ENCODE measurements around the gene PMM1.
"Not testable (repeated sequence)": the region's sequence is repeated elsewhere in the genome, so short reads cannot be mapped to it uniquely, and the experiment has no call there.

PMM1 gene

DNA sequence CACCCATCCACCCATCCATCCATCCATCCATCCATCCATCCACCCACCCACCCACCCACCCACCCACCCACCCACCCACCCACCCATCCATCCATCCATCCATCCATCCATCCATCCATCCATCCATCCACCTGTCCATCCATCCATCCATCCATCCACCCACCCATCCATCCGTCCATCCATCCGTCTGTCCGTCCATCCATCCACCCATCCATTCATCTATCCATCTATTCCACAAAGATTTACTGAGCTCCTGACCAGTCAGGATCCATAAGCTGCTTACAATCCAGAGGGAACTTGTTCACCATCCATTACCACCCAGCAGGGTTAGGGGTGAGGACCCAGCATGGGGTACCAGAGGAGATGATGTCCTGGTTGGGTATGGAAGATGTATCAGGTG is 17.3 kb downstream of the PMM1 start:
- DNase-seq; H3K18ac ChIP-seq (ENCODE audit: low read depth in 1 of 2, low read length in 2 of 2); H3K27me3 ChIP-seq (ENCODE audit: control insufficient read depth in 1 of 2, insufficient read depth in 1 of 2, low read length in 2 of 2); H3K23ac ChIP-seq (ENCODE audit: low read length in 2 of 2); H2BK120ac ChIP-seq (ENCODE audit: low read depth, low read length); H2BK5ac ChIP-seq (ENCODE audit: low read depth, low read length, poor library complexity, severe bottlenecking); H3K9me3 ChIP-seq (ENCODE audit: control insufficient read depth, low read length); H3K9ac ChIP-seq (ENCODE audit: low read length); H2AFZ ChIP-seq (ENCODE audit: low read depth, low read length); H2AK5ac ChIP-seq (ENCODE audit: low read length, severe bottlenecking); H2BK12ac ChIP-seq (ENCODE audit: low read length in 2 of 2); H4K91ac ChIP-seq (ENCODE audit: low read length); H4K8ac ChIP-seq (ENCODE audit: low read length); H3K79me1 ChIP-seq (replicated peaks; ENCODE audit: low read length, poor library complexity, severe bottlenecking); H3K27ac ChIP-seq (ENCODE audit: low read length, poor library complexity, severe bottlenecking); H3K14ac ChIP-seq (ENCODE audit: low read length in 2 of 2); H3K4me2 ChIP-seq (ENCODE audit: low read length, poor library complexity, severe bottlenecking); H3K4ac ChIP-seq (ENCODE audit: low read depth in 1 of 2, low read length in 2 of 2); H2BK15ac ChIP-seq (ENCODE audit: low read depth, poor library complexity, severe bottlenecking): not testable (repeated sequence)
- Histone ChIP-seq H3K4me3 (ENCODE audit: insufficient read depth in 1 of 2, low read depth in 1 of 2, low read length in 2 of 2) (peak overlapping the region in 1 of 2 experiments; percentile 3), H3K4me1 (ENCODE audit: control insufficient read depth, insufficient read depth, low read depth, low read length) (peaks cover 13% of the 10 kb centered on the region), H3K36me3 (ENCODE audit: control insufficient read depth in 1 of 2, insufficient read depth in 2 of 2, low read depth in 1 of 2, low read length in 2 of 2) (peaks cover 14 to 41% of the 10 kb centered on the region in 2 experiments)
- 92% methylated on average over 3 of the region's 3 CpGs for WGBS

GRCh38 chr22:41571786-41572185 is 17.9 kb downstream of the PMM1 start:
- Histone ChIP-seq H2AK5ac (ENCODE audit: low read length, severe bottlenecking) (no peak overlapping the region), H4K91ac (ENCODE audit: low read length) (peak overlapping the region; percentile 40), H2BK12ac (ENCODE audit: low read length in 2 of 2) (no peak overlapping the region), H3K36me3 (ENCODE audit: control insufficient read depth in 1 of 2, insufficient read depth in 2 of 2, low read depth in 1 of 2, low read length in 2 of 2) (peaks cover 9 to 36% of the 10 kb centered on the region in 2 experiments), H3K23ac (ENCODE audit: low read length in 2 of 2) (no peak overlapping the region), H3K18ac (ENCODE audit: low read depth in 1 of 2, low read length in 2 of 2) (no peak overlapping the region), H3K4me3 (ENCODE audit: insufficient read depth in 1 of 2, low read depth in 1 of 2, low read length in 2 of 2) (no peak overlapping the region), H3K27ac (ENCODE audit: low read length, poor library complexity, severe bottlenecking) (no peak overlapping the region), H2BK5ac (ENCODE audit: low read depth, low read length, poor library complexity, severe bottlenecking) (no peak overlapping the region), H3K4me2 (ENCODE audit: low read length, poor library complexity, severe bottlenecking) (no peak overlapping the region), H3K14ac (ENCODE audit: low read length in 2 of 2) (no peak overlapping the region), H3K9ac (ENCODE audit: low read length) (no peak overlapping the region), H2AFZ (ENCODE audit: low read depth, low read length) (no peak overlapping the region), H4K8ac (ENCODE audit: low read length) (peak overlapping the region; percentile 2), H2BK15ac (ENCODE audit: low read depth, poor library complexity, severe bottlenecking) (no peak overlapping the region), H2BK120ac (ENCODE audit: low read depth, low read length) (no peak overlapping the region), H3K4ac (ENCODE audit: low read depth in 1 of 2, low read length in 2 of 2) (no peak overlapping the region), H3K4me1 (ENCODE audit: control insufficient read depth, insufficient read depth, low read depth, low read length) (peaks cover 8% of the 10 kb centered on the region), H3K27me3 (ENCODE audit: control insufficient read depth in 1 of 2, insufficient read depth in 1 of 2, low read length in 2 of 2) (no peaks in the 10 kb centered on the region), H3K9me3 (ENCODE audit: control insufficient read depth, low read length) (no peaks in the 10 kb centered on the region), H3K79me1 (replicated peaks; ENCODE audit: low read length, poor library complexity, severe bottlenecking) (no peaks in the 10 kb centered on the region)
- WGBS = over 99% methylated on average over 13 of the region's 14 CpGs
- no peak for DNase-seq

DNA sequence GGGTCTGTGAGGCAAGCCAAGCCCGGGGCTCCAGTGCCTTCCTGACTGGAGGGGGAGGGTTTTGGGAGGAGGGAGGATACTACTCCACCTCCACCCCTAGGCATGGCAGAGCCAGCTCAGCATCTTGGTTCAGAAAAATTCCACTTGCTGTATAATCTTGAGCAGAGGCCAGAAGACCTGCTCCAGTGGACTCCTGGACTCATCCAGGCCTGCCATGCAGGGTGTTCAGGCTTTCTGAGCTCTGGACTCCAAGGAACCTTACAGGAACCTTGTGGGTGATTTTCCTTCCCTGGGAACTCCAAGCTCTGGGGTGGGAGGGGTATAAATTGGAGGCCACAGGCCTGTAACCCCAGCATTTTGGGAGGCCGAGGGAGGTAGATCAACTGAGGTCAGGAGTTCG is 19.4 kb downstream of the PMM1 start:
- no peak overlapping the region for H2BK5ac ChIP-seq (ENCODE audit: low read depth, low read length, poor library complexity, severe bottlenecking)
- peaks cover 0 to 20% of the 10 kb centered on the region in 2 experiments for H3K36me3 ChIP-seq (ENCODE audit: control insufficient read depth in 1 of 2, insufficient read depth in 2 of 2, low read depth in 1 of 2, low read length in 2 of 2)
- 80% methylated on average over 1 of the region's 3 CpGs for WGBS
- H3K23ac ChIP-seq (ENCODE audit: low read length in 2 of 2) = no peak overlapping the region
- H3K4ac ChIP-seq (ENCODE audit: low read depth in 1 of 2, low read length in 2 of 2) = no peak overlapping the region
- H3K4me2 ChIP-seq (ENCODE audit: low read length, poor library complexity, severe bottlenecking) = no peak overlapping the region
- no peak overlapping the region for H4K91ac ChIP-seq (ENCODE audit: low read length)
- H3K4me1 ChIP-seq (ENCODE audit: control insufficient read depth, insufficient read depth, low read depth, low read length) = peaks cover 13% of the 10 kb centered on the region
- no peak overlapping the region for H3K14ac ChIP-seq (ENCODE audit: low read length in 2 of 2)
- H3K9me3 ChIP-seq (ENCODE audit: control insufficient read depth, low read length) = no peaks in the 10 kb centered on the region
- no peak overlapping the region for H2AFZ ChIP-seq (ENCODE audit: low read depth, low read length)
- DNase-seq = no peak
- H2BK15ac ChIP-seq (ENCODE audit: low read depth, poor library complexity, severe bottlenecking) = no peak overlapping the region
- no peak overlapping the region for H4K8ac ChIP-seq (ENCODE audit: low read length)
- H3K4me3 ChIP-seq (ENCODE audit: insufficient read depth in 1 of 2, low read depth in 1 of 2, low read length in 2 of 2) = no peak overlapping the region
- no peak overlapping the region for H2BK12ac ChIP-seq (ENCODE audit: low read length in 2 of 2)
- H3K27me3 ChIP-seq (ENCODE audit: control insufficient read depth in 1 of 2, insufficient read depth in 1 of 2, low read length in 2 of 2) = no peaks in the 10 kb centered on the region
- no peak overlapping the region for H3K27ac ChIP-seq (ENCODE audit: low read length, poor library complexity, severe bottlenecking)
- no peak overlapping the region for H2AK5ac ChIP-seq (ENCODE audit: low read length, severe bottlenecking)
- H2BK120ac ChIP-seq (ENCODE audit: low read depth, low read length) = no peak overlapping the region
- no peak overlapping the region for H3K18ac ChIP-seq (ENCODE audit: low read depth in 1 of 2, low read length in 2 of 2)
- H3K79me1 ChIP-seq (replicated peaks; ENCODE audit: low read length, poor library complexity, severe bottlenecking) = no peaks in the 10 kb centered on the region
- no peak overlapping the region for H3K9ac ChIP-seq (ENCODE audit: low read length)

DNA sequence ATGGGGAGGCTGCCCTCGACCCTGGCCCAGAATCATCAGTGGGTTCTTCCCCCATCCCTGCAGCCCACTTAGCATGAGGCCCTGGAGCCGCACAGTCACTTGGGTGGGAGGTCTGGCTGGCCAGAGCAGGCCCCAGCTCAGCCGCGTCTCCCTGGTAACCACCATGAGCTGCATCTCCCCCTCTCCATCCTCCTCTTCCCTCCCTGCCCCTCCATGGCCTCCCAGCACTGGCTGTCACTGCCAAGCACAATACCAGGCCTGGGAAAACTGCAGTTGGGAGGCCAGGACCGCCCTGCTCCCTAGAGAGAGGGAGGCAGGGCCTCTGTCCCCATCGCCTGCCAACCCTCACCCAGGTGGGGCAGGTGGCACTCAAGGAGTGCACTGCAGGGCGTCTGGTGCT is 20.8 kb downstream of the PMM1 start:
- no peak overlapping the region for H3K14ac ChIP-seq (ENCODE audit: low read length in 2 of 2)
- H3K23ac ChIP-seq (ENCODE audit: low read length in 2 of 2) = no peak overlapping the region
- no peak overlapping the region for H2BK15ac ChIP-seq (ENCODE audit: low read depth, poor library complexity, severe bottlenecking)
- peaks cover 10% of the 10 kb centered on the region for H3K4me1 ChIP-seq (ENCODE audit: control insufficient read depth, insufficient read depth, low read depth, low read length)
- no peak overlapping the region for H3K18ac ChIP-seq (ENCODE audit: low read depth in 1 of 2, low read length in 2 of 2)
- 85% methylated on average over 7 of the region's 7 CpGs for WGBS
- no peaks in the 10 kb centered on the region for H3K79me1 ChIP-seq (replicated peaks; ENCODE audit: low read length, poor library complexity, severe bottlenecking)
- no peak overlapping the region for H2BK12ac ChIP-seq (ENCODE audit: low read length in 2 of 2)
- no peak overlapping the region for H3K9ac ChIP-seq (ENCODE audit: low read length)
- H3K27ac ChIP-seq (ENCODE audit: low read length, poor library complexity, severe bottlenecking) = no peak overlapping the region
- no peak overlapping the region for H3K4me2 ChIP-seq (ENCODE audit: low read length, poor library complexity, severe bottlenecking)
- no peaks in the 10 kb centered on the region for H3K27me3 ChIP-seq (ENCODE audit: control insufficient read depth in 1 of 2, insufficient read depth in 1 of 2, low read length in 2 of 2)
- no peak overlapping the region for H2BK5ac ChIP-seq (ENCODE audit: low read depth, low read length, poor library complexity, severe bottlenecking)
- no peak overlapping the region for H4K91ac ChIP-seq (ENCODE audit: low read length)
- H3K36me3 ChIP-seq (ENCODE audit: control insufficient read depth in 1 of 2, insufficient read depth in 2 of 2, low read depth in 1 of 2, low read length in 2 of 2) = peaks cover 0 to 11% of the 10 kb centered on the region in 2 experiments
- H2AK5ac ChIP-seq (ENCODE audit: low read length, severe bottlenecking) = no peak overlapping the region
- no peak for DNase-seq
- H2AFZ ChIP-seq (ENCODE audit: low read depth, low read length) = no peak overlapping the region
- no peak overlapping the region for H3K4ac ChIP-seq (ENCODE audit: low read depth in 1 of 2, low read length in 2 of 2)
- H3K9me3 ChIP-seq (ENCODE audit: control insufficient read depth, low read length) = no peaks in the 10 kb centered on the region
- H2BK120ac ChIP-seq (ENCODE audit: low read depth, low read length) = no peak overlapping the region
- peak overlapping the region; percentile 57 for H4K8ac ChIP-seq (ENCODE audit: low read length)
- H3K4me3 ChIP-seq (ENCODE audit: insufficient read depth in 1 of 2, low read depth in 1 of 2, low read length in 2 of 2) = no peak overlapping the region
